Stimulated activated CD8-positive, alpha-beta memory T cell treated with anti-CD3 and anti-CD28 coated beads, Interleukin-7, amount 100 ng/mL, for 1 hour (primary cell): ENCODE results near the gene GPANK1.
A peak's percentile ranks its signal among the peaks of the same experiment; 100 is the strongest.

Experiments
- DNase-seq, 2 donors: peaks; one replicate each; pipeline ENCODE4 v3.0.0-alpha.2; 2020; ENCODE audit warnings: low read depth in 2 of 2

The GPANK1 gene

GRCh38 chr6:31619805-31620585 is 44.8 kb downstream of the GPANK1 start:
- peak; percentile 87 to 91 for DNase-seq

DNA sequence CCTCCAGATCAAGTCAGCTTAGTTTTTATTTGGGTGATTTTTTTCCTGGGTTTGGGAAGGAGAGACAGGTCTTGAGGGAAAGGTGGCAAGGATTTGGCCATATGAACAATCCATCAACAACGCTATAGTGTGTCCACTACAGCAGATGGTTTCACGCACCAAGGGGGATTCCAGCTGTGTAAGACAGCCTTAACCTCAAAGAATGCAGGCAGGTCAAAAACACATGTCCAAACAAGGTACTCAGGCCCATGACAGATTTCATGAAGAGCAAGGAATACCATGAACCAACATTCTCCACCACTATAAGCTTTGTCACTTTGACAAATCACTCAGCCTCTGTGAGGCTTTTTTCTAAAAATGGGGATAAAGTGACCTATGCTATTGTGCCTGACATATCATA is 47.8 kb downstream of the GPANK1 start:
- no peak for DNase-seq

DNA sequence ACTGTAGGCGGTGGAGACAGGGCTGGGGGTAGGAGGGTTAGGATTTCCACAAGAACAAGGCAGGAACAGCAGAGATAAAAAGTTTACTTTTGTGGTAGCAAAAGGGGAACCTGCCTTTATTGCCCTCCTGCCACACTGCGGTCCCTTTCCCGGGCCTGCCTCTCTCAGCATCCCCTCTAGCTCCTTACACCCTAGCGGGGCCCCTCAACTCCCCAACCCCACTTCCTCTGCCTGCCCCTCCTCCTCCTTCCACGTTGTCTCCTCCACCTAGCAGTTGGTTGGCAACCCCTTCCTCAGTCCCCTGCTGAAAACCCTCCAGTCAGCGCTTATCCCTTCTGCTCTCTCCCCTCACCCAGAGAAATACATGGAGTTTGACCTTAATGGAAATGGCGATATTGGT is 49.0 kb downstream of the GPANK1 start:
- no peak for DNase-seq

- DNase-seq, result no peak
Measured at GRCh38 chr6:31614684-31615578, 49.9 kb downstream of the GPANK1 start, which contains the start of gene AIF1. Gene AIF1, plus strand, starts transcription at chr6:31615234. Its CDS starts 96 bp downstream, at chr6:31615330.

- DNase-seq, result no peak
Measured at GRCh38 chr6:31614075-31614619, 50.6 kb downstream of the GPANK1 start.
